H4 (cell line): ENCODE measurements around the gene B4GALT2. TPM values are rescaled to one million over a fixed set of nuclear protein-coding genes. Genes with fewer than 3 reads are reported as not detected.

Experiments
- DNase-seq: peaks from one replicate; pipeline ENCODE4 v3.0.0-alpha.2; 2015; ENCODE audit warnings: low spot score
- total RNA-seq: library from RNA; depleted of rRNA; stranded (reverse); fragments of >200 nt; shearing (Covaris generic); gene quantifications from 2 replicates; pipeline ENCODE4 v1.2.3, GENCODE V29; 2014

B4GALT2 gene
- total RNA-seq, 1 experiment from 2014 or later: 92.8 TPM

GRCh38 chr1:43969746-43970466 lies 9.1 kb upstream of the B4GALT2 start, which contains the start of gene DPH2:
Gene DPH2, plus strand, starts transcription at chr1:43970010. Its CDS starts 166 bp downstream, at chr1:43970176.
- DNase-seq: peak; percentile 98

- DNase-seq: no peak
Measured at GRCh38 chr1:43970502-43970901, 8.5 kb upstream of the B4GALT2 start.

GRCh38 chr1:43970911-43971310 lies 8.1 kb upstream of the B4GALT2 start:
- no peak for DNase-seq

GRCh38 chr1:43971336-43971980 lies 7.6 kb upstream of the B4GALT2 start:
- DNase-seq: no peak

- no peak for DNase-seq
Measured at GRCh38 chr1:43973981-43974442, 5.0 kb upstream of the B4GALT2 start.

- peak; percentile 95 for DNase-seq
Measured at GRCh38 chr1:43974443-43975248, 4.4 kb upstream of the B4GALT2 start, which contains the start of gene ATP6V0B. Gene ATP6V0B, plus strand, starts transcription at chr1:43974960. Its CDS starts 81 bp downstream, at chr1:43975041.

- no peak for DNase-seq
Measured at GRCh38 chr1:43975249-43975961, 3.6 kb upstream of the B4GALT2 start.

GRCh38 chr1:43976045-43976444 lies 3.0 kb upstream of the B4GALT2 start:
- DNase-seq: no peak

- no peak for DNase-seq
Measured at GRCh38 chr1:43976890-43977289, 2.1 kb upstream of the B4GALT2 start.

GRCh38 chr1:43977376-43978263 lies 1.4 kb upstream of the B4GALT2 start:
- DNase-seq: no peak

GRCh38 chr1:43978264-43978550 lies 803 bp upstream of the B4GALT2 start:
- no peak for DNase-seq

- DNase-seq: no peak
Measured at GRCh38 chr1:43979261-43979527, 184 bp downstream of the B4GALT2 start.

GRCh38 chr1:43979528-43980254 lies 681 bp downstream of the B4GALT2 start:
- peak; percentile 61 for DNase-seq

GRCh38 chr1:43980255-43981134 lies 1.5 kb downstream of the B4GALT2 start:
- no peak for DNase-seq

- DNase-seq: no peak
Measured at GRCh38 chr1:43981135-43981491, 2.1 kb downstream of the B4GALT2 start.

- DNase-seq: no peak
Measured at GRCh38 chr1:43981636-43982035, 2.6 kb downstream of the B4GALT2 start.

GRCh38 chr1:43982241-43982640 lies 3.2 kb downstream of the B4GALT2 start:
- DNase-seq: no peak

- no peak for DNase-seq
Measured at GRCh38 chr1:43982808-43983207, 3.8 kb downstream of the B4GALT2 start.

- no peak for DNase-seq
Measured at GRCh38 chr1:43983253-43983899, 4.4 kb downstream of the B4GALT2 start.
